ENCODE results near the gene SLC35F3. TPM values are rescaled to one million over a fixed set of nuclear protein-coding genes. Genes with fewer than 3 reads are reported as not detected.

Gene SLC35F3
- total RNA-seq, 1 experiment from 2014 or later: 19.1 TPM

GRCh38 chr1:234243521-234244260, 339.2 kb downstream of the SLC35F3 start:
- Histone ChIP-seq H3K4me3 (ENCODE audit: low read depth in 2 of 2, low read length in 2 of 2) (no peak overlapping the region), H3K36me3 (ENCODE audit: control insufficient read depth, insufficient read depth, low read length) (no peaks in the 10 kb centered on the region), H3K9me3 (ENCODE audit: control insufficient read depth, insufficient read depth, low read depth, low read length) (no peaks in the 10 kb centered on the region), H3K4me1 (ENCODE audit: control insufficient read depth, insufficient read depth, low read length) (no peaks in the 10 kb centered on the region), H3K27ac (ENCODE audit: low read length) (no peak overlapping the region), H3K27me3 (ENCODE audit: control insufficient read depth, insufficient read depth, low read length) (no peaks in the 10 kb centered on the region)
- no TSS peak for BruUV-seq (replicated peaks)
- ChIA-PET POLR2A (no interaction called here), CTCF (no interaction called here)
- in situ Hi-C loops (cut with HindIII; ENCODE audit: low pct_unique_long_range_greater_than_20kb, low sequenced_read_pairs): no loop called here
- TF ChIP-seq REST (IDR thresholded peaks at IDR 0.05; ENCODE audit: insufficient read depth in 1 of 2, low read depth in 2 of 2, low read length in 1 of 2): no peak
- TF ChIP-seq SIN3A (IDR thresholded peaks at IDR 0.05; ENCODE audit: borderline replicate concordance, insufficient read depth, low read depth, low read length): no peak
- no peak for TF ChIP-seq POLR2AphosphoS5 (IDR thresholded peaks at IDR 0.05; ENCODE audit: low read depth, low read length)
- no peak for TF ChIP-seq TCF7L2 (IDR thresholded peaks at IDR 0.05; ENCODE audit: low read depth, low read length)
- TF ChIP-seq, protein P1, sequence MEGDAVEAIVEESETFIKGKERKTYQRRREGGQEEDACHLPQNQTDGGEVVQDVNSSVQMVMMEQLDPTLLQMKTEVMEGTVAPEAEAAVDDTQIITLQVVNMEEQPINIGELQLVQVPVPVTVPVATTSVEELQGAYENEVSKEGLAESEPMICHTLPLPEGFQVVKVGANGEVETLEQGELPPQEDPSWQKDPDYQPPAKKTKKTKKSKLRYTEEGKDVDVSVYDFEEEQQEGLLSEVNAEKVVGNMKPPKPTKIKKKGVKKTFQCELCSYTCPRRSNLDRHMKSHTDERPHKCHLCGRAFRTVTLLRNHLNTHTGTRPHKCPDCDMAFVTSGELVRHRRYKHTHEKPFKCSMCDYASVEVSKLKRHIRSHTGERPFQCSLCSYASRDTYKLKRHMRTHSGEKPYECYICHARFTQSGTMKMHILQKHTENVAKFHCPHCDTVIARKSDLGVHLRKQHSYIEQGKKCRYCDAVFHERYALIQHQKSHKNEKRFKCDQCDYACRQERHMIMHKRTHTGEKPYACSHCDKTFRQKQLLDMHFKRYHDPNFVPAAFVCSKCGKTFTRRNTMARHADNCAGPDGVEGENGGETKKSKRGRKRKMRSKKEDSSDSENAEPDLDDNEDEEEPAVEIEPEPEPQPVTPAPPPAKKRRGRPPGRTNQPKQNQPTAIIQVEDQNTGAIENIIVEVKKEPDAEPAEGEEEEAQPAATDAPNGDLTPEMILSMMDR (IDR thresholded peaks at IDR 0.05): no peak
- no peak for DNase-seq (ENCODE audit: low read depth, low spot score)
- intact Hi-C loops (cut with micrococcal nuclease; ENCODE audit: unreplicated experiment): no loop called here
- no peak for ATAC-seq

- ChIA-PET POLR2A (no interaction called here), CTCF (no interaction called here)
- no peaks in the 10 kb centered on the region for H3K36me3 ChIP-seq (ENCODE audit: control insufficient read depth, insufficient read depth, low read length)
- in situ Hi-C loops (cut with HindIII; ENCODE audit: low pct_unique_long_range_greater_than_20kb, low sequenced_read_pairs) (no loop called here), intact Hi-C loops (cut with micrococcal nuclease; ENCODE audit: unreplicated experiment) (no loop called here)
- DNase-seq (ENCODE audit: low read depth, low spot score) (no peak), ATAC-seq (no peak)
- no peaks in the 10 kb centered on the region for H3K9me3 ChIP-seq (ENCODE audit: control insufficient read depth, insufficient read depth, low read depth, low read length)
- H3K4me3 ChIP-seq (ENCODE audit: low read depth in 2 of 2, low read length in 2 of 2): no peak overlapping the region
- no peak overlapping the region for H3K27ac ChIP-seq (ENCODE audit: low read length)
- BruUV-seq (replicated peaks): no TSS peak
- H3K27me3 ChIP-seq (ENCODE audit: control insufficient read depth, insufficient read depth, low read length): no peaks in the 10 kb centered on the region
- H3K4me1 ChIP-seq (ENCODE audit: control insufficient read depth, insufficient read depth, low read length): no peaks in the 10 kb centered on the region
- no peak for TF ChIP-seq POLR2AphosphoS5 (IDR thresholded peaks at IDR 0.05; ENCODE audit: low read depth, low read length)
- no peak for TF ChIP-seq SIN3A (IDR thresholded peaks at IDR 0.05; ENCODE audit: borderline replicate concordance, insufficient read depth, low read depth, low read length)
- no peak for TF ChIP-seq REST (IDR thresholded peaks at IDR 0.05; ENCODE audit: insufficient read depth in 1 of 2, low read depth in 2 of 2, low read length in 1 of 2)
- TF ChIP-seq TCF7L2 (IDR thresholded peaks at IDR 0.05; ENCODE audit: low read depth, low read length): no peak
- TF ChIP-seq, protein P1 (IDR thresholded peaks at IDR 0.05): no peak
These were observed 340.0 kb downstream of the SLC35F3 start for GRCh38 chr1:234244482-234244881.
